BE2C (cell line): ENCODE data around the gene NSF. TPM values are rescaled to one million over a fixed set of nuclear protein-coding genes. Genes with fewer than 3 reads are reported as not detected.
"Not testable (repeated sequence)": the region's sequence is repeated elsewhere in the genome, so short reads cannot be mapped to it uniquely, and the experiment has no call there.

Experiments
- DNase-seq: peaks from one replicate; pipeline ENCODE4 v3.0.0-alpha.2; 2020
- H3K27me3 ChIP-seq: fragments of 250-450 bp; sonication (Bioruptor Pico); 2 replicates; pipeline ENCODE4 v1.5.1; 2020; ENCODE audit warnings: mild to moderate bottlenecking
- H3K36me3 ChIP-seq: fragments of 250-450 bp; sonication (Bioruptor Pico); 2 replicates; pipeline ENCODE4 v1.5.1; 2020; ENCODE audit warnings: mild to moderate bottlenecking
- H3K4me1 ChIP-seq: fragments of 250-450 bp; sonication (Bioruptor Pico); 2 replicates; pipeline ENCODE4 v1.5.1; 2020
- H3K4me3 ChIP-seq: 2 replicates; pipeline ENCODE4 v1.5.1; 2011; ENCODE audit warnings: low read depth, low read length
- H3K9me3 ChIP-seq: fragments of 250-450 bp; sonication (Bioruptor Pico); 2 replicates; pipeline ENCODE4 v1.5.1; 2020
- polyA plus RNA-seq: library from polyadenylated mRNA; unstranded; fragments of >200 nt; gene quantifications from one replicate; pipeline ENCODE4 v1.2.1, GENCODE V29; 2012; ENCODE audit warnings: low read depth, missing spikeins; ENCODE audit not compliant: insufficient read length, insufficient read depth

The NSF gene
- polyA plus RNA-seq = 28.1 TPM

GRCh38 chr17:46590157-46591146 is at the start of gene NSF:
TSS of gene NSF (plus strand) at chr17:46590669. CDS start at chr17:46590776, 107 bp downstream.
- H3K27me3 ChIP-seq, H3K36me3 ChIP-seq, H3K4me3 ChIP-seq, H3K4me1 ChIP-seq, DNase-seq, H3K9me3 ChIP-seq: not testable (repeated sequence)

GRCh38 chr17:46548607-46549006 is 41.9 kb upstream of the NSF start:
- H3K4me3 ChIP-seq, H3K9me3 ChIP-seq, H3K4me1 ChIP-seq, H3K27me3 ChIP-seq, DNase-seq, H3K36me3 ChIP-seq: not testable (repeated sequence)

- H3K4me3 ChIP-seq, H3K9me3 ChIP-seq, H3K4me1 ChIP-seq, H3K36me3 ChIP-seq, H3K27me3 ChIP-seq, DNase-seq: not testable (repeated sequence)
Observed at GRCh38 chr17:46559155-46559554, 31.3 kb upstream of the NSF start.

GRCh38 chr17:46560048-46560447 is 30.4 kb upstream of the NSF start:
- not testable (repeated sequence) for H3K27me3 ChIP-seq, H3K4me3 ChIP-seq, H3K4me1 ChIP-seq, H3K36me3 ChIP-seq, H3K9me3 ChIP-seq, DNase-seq

GRCh38 chr17:46566284-46566683 is 24.2 kb upstream of the NSF start:
- not testable (repeated sequence) for H3K27me3 ChIP-seq, H3K4me1 ChIP-seq, H3K9me3 ChIP-seq, DNase-seq, H3K4me3 ChIP-seq, H3K36me3 ChIP-seq

GRCh38 chr17:46566980-46567379 is 23.5 kb upstream of the NSF start:
- not testable (repeated sequence) for H3K4me3 ChIP-seq, H3K36me3 ChIP-seq, DNase-seq, H3K27me3 ChIP-seq, H3K4me1 ChIP-seq, H3K9me3 ChIP-seq

GRCh38 chr17:46571796-46572195 is 18.7 kb upstream of the NSF start:
- H3K9me3 ChIP-seq, DNase-seq, H3K4me1 ChIP-seq, H3K27me3 ChIP-seq, H3K36me3 ChIP-seq, H3K4me3 ChIP-seq: not testable (repeated sequence)

- H3K4me3 ChIP-seq = peak within 1 kb of the TSS; percentile 16
- H3K9me3 ChIP-seq, H3K27me3 ChIP-seq, H3K36me3 ChIP-seq, H3K4me1 ChIP-seq: not testable (repeated sequence)
- peak; percentile 85 for DNase-seq
Observed at GRCh38 chr17:46579083-46580075, 11.1 kb upstream of the NSF start, which contains the start of gene ARL17A. TSS of gene ARL17A (minus strand) at chr17:46579691. CDS start at chr17:46576322, 3,369 bp downstream.

- H3K4me1 ChIP-seq, DNase-seq, H3K36me3 ChIP-seq, H3K27me3 ChIP-seq, H3K9me3 ChIP-seq: not testable (repeated sequence)
- peak overlapping the region; percentile 16 for H3K4me3 ChIP-seq
Observed at GRCh38 chr17:46580082-46580481, 10.4 kb upstream of the NSF start.

GRCh38 chr17:46585444-46585843 is 5.0 kb upstream of the NSF start:
- H3K36me3 ChIP-seq, H3K4me1 ChIP-seq: not testable (repeated sequence)

GRCh38 chr17:46591332-46591731 is 863 bp downstream of the NSF start:
- not testable (repeated sequence) for DNase-seq, H3K4me1 ChIP-seq

More at GRCh38 chr17:46585444-46585843, 5.0 kb upstream of the NSF start:
- H3K9me3 ChIP-seq, DNase-seq, H3K27me3 ChIP-seq, H3K4me3 ChIP-seq: not testable (repeated sequence)

GRCh38 chr17:46598344-46598931 is 8.0 kb downstream of the NSF start:
- not testable (repeated sequence) for DNase-seq, H3K4me1 ChIP-seq, H3K9me3 ChIP-seq, H3K4me3 ChIP-seq, H3K36me3 ChIP-seq, H3K27me3 ChIP-seq

More at GRCh38 chr17:46591332-46591731, 863 bp downstream of the NSF start:
- H3K27me3 ChIP-seq, H3K4me3 ChIP-seq, H3K9me3 ChIP-seq, H3K36me3 ChIP-seq: not testable (repeated sequence)

GRCh38 chr17:46600767-46601166 is 10.3 kb downstream of the NSF start:
- H3K27me3 ChIP-seq, H3K4me1 ChIP-seq, H3K4me3 ChIP-seq, H3K36me3 ChIP-seq, H3K9me3 ChIP-seq, DNase-seq: not testable (repeated sequence)

- not testable (repeated sequence) for H3K36me3 ChIP-seq, H3K4me3 ChIP-seq, H3K4me1 ChIP-seq, H3K27me3 ChIP-seq, DNase-seq, H3K9me3 ChIP-seq
Observed at GRCh38 chr17:46603125-46603524, 12.7 kb downstream of the NSF start.

- not testable (repeated sequence) for H3K9me3 ChIP-seq, H3K36me3 ChIP-seq, H3K4me1 ChIP-seq, H3K4me3 ChIP-seq, H3K27me3 ChIP-seq, DNase-seq
Observed at GRCh38 chr17:46611304-46611703, 20.8 kb downstream of the NSF start.
